Measurements from ENCODE around the gene STRN3.
"Not testable (repeated sequence)": the region's sequence is repeated elsewhere in the genome, so short reads cannot be mapped to it uniquely, and the experiment has no call there.

Gene STRN3

DNA sequence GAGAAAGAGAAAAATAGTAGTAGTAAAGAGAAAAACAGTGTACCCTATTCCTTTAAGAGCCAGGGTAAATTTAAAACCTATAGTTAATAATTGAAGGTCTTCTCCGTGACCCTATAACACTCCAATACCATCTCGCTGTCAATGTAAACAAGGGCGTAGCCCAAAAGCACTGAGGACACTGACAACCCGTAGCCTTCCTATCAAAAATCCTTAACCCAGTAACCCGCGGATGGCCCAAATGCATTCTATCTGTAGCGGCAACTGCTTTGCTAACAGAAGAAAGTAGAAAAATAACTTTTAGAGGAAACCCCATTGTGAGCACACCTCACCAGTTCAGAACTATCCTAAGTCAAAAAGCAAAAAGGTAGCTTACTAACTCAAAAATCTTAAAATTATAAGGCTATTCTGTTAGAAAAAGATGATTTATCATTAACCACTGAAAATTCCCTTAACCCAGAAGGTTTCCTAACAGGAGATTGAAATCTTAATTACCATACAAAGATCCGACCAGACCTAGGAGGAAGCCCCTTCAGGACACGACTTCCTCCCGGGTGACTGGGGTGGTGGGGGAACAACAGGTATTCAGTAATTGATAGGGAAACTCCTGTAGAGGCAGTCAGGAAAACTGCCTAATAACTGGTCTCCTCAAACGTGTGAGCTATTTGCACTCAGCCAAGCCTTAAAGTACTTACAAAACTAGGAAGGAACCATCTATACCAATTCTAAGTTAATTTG is 58.6 kb downstream of the STRN3 start:
- DNase-seq, result not testable (repeated sequence)

DNA sequence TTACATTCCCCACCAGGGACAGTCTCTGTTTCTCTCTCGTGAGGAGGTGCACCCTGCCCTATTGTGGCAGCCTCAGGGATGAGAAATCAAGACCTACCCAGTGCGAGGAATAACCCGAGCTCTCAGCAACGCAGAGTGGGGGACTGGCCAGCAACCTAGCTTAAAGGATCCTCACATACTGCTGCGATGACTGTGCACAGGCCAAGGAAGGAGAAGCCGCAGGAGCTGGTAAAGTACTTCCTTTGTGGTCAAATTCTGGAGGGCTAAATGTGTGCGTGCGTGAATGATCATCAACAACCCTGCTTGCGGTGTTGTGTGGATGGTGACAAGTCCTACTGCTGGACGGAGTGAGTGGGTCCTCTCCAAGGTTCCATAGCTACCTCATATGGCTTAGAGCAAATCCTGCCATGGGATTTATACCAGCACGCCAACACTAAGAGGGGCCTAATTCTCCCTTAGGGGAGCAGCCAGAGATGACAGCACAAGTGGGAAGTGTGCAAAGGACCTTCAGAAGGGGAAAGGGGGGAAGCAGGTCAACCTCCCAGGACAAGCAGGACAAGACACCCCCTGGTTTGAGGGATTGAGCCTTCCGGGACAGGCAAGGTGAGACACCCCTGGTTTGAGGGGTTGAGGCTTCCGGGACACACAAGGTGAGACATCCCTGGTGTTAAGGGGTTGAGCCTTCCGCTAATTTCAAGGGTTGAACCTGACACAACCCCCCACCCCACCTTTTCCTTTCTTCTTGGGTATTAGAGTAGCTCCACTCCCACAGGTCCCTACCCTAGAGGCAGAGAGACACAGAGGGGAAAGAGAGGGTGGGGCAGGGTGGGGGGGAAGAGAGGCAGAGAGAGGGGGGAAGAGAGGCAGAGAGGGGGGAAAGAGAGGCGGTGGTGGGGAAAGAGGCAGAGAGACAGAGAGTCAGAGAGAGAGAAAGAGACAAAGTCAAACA is 59.5 kb downstream of the STRN3 start:
- no peak for DNase-seq

DNA sequence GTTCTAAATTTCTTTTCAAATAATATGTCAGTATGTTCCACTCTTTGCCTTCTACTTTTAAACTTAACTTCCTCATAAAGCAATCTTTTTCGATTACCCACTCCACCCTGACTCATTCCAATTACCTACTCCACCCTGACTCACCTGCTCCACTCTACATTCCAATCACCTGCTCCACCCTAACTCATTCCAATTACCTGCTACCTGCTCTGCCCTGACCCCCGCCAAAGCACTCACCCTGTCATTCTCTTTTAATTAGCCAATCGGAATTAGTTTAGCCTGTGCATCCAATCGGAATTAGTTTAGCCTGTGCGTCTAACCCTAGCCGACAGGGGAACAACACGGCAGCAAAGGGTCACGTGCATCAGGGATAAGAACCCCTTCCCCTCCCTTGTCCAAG is 60.3 kb downstream of the STRN3 start:
- not testable (repeated sequence) for DNase-seq

DNA sequence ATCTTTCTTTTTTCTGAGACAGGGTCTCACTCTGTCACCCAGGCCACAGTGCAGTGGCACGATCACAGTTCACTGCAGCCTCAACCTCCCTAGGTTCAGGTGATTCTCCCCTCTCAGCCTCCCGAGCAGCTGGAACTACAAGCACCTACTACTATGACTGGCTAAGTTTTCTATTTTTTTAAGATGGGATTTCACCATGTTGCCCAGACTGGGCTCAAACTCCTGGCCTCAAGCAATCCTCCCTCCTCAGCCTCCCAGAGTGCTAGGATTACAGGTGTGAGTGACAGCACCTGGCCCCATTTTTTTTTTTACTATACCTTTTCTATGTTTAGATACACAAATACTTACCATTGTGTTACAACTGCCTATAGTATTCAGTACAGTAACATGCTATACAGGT is 63.6 kb downstream of the STRN3 start:
- not testable (repeated sequence) for DNase-seq

DNA sequence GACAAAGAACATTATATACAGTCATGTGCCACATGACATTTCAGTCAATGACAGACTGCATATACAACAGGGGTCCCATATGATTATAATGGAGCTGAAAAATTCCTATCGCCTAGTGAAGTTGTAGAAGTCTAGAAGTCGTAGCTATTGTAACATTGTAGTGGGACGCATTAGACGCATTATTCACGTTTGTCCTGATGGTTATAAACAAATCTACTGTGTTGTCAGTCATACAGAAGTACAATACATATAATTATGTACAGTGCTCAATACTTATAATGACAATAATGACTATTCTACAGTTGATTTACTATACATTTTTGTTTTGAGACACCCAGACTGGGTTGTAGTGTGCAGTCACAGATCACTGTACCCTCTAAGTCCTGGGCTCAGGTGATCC is 64.8 kb downstream of the STRN3 start:
- no peak for DNase-seq

DNA sequence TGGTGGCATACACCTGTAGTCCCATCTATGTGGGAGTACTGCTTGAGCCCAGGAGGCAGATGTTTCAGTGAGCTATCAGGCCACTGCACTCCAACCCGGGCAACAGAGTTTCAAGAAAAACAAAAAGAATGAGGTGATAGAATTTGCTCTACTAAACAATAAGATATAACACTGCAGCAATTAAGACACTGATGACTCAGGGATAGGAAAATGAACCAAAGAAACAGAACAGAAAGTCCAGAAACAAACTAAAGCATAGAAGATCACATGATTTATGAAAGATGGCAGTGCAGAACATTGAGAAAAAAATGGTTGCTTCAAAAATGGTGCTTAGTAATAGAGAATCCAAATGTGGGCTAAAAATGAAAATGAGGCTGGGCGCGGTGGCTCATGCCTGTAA is 66.0 kb downstream of the STRN3 start:
- no peak for DNase-seq

DNA sequence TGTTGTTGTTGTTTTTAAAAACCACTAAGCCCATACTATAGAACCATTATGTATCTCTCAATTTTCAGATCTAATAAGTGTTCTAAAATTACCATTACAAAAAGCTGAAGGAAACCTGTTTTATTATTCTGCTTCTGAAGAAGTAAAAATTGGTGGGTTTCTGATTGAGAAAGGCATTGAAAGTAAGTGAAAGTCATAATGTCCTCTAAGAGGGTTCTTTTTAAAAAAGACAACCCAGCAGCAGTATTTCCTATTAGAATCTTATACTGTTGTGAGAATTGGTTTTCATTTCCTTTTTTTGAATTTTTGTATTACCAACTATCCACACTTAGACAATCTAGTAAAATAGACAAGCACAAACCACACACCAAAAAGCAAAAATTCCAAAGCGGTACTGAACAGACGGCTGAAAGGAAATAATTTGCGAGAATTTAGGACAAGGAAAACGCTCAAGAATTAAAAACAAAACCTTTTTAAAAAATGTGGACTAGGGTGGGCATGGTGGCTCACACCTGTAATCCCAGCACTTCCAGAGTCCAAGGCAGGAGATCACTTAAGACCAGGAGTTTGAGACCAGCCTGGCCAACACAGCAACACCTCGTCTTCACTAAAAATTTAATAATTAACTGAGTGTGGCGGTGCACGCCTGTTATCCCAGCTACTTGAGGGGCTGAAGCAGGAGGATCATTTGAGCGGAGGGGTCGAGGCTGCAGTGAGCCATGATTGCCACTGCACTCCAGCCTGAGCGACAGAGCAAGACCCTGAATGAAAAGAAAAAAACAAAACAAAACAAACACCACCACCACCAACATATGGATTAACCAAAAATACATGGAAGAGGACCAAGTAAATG is 67.4 kb downstream of the STRN3 start:
- DNase-seq, result no peak

DNA sequence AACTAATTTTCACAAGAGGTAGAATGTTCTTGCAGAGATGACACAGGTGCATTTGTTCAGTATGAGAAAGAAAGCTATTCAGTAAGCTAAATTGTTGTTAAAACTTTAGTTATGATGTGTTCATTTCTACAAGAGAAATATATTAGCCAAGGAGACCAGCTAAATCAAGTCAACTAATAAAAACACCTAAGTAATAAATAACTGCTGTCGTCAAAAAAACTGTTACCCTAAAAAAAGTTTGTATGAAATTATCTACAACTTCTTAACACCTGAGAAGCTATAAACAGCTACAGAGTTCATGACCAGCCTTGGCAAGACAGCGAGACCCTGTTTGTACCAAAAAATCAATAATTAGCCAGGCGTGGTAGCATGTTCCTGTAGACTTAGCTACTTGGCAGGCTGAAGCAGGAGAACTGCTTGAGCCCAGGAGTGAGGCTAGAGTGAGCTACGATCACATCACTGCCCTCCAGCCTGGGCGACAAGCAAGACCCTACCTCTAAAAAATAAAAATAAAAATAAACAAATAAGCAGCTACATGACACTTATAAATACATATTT is 68.3 kb downstream of the STRN3 start:
- no peak for DNase-seq

DNA sequence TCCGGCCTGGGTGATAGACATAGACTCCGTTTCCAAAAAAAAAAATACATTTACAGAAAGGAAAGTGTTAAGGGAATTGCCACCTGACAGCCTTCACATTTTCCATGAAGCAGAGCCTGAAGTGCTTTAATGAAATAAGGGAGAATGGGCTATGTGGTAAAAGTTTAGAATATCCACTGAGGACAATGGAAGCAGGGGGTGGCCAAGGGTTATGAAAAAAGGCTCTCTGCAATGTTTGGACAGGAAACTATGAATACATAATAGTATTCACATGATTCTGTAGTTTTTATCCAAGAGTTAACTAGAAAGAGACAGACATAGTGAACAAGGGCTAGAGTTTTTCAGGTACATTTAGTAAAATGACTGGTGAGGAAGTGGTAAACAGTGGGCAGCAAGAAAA is 76.5 kb downstream of the STRN3 start:
- no peak for DNase-seq

DNA sequence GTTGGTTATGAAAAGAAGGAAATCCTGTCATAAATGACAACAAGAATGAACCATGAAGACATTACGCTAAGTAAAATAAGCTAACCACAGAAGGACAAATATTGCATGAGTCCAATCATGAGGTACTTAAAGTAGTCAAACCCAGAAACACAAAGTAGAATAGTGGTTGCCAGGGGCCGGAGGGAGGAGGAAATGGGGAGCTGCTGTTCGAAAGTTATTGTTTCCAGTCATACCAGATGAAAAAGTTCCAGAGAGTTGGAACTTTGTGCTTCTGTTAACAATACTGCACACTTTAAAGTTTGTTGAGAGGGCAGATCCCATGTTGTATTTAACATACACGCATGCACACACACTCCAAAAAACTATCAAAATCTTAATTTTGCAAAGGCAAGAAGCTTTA is 82.5 kb downstream of the STRN3 start:
- no peak for DNase-seq

DNA sequence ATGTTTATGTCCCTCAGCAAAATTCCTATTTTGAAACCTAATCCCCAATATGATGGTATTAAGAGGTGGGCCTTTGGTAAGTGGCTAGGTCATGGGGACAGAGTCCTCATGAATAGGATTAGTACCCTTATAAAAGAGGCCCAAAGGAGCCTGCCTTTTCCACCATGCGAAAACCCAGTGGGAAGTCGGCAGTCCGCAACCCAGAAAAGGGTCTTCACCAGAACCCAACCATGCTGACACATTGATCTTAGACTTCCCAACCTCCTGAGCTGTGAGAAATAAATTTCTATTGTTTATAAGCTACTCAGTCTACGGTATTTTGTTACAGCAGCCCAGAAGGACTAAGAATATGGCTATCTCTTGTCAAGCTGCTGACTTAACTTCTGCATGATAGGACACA is 85.3 kb downstream of the STRN3 start:
- no peak for DNase-seq

DNA sequence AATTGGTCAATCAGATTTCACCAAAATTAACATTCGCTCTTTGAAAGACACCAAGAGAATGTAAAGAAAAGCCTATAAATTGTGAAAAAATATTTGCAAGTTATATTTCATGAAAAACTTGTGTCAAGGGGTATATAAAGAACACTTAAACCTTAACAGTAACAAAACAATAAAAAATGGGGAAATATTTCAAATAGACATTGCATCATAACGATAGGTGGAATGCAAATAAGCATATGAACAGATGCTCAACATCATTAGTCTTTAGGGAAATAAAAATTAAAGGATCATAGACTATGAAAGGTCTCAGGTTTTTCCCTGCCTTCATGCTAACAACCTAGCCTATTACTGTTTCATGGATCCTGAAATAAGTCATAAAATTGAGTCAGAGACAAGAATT is 87.6 kb downstream of the STRN3 start:
- DNase-seq, result no peak

DNA sequence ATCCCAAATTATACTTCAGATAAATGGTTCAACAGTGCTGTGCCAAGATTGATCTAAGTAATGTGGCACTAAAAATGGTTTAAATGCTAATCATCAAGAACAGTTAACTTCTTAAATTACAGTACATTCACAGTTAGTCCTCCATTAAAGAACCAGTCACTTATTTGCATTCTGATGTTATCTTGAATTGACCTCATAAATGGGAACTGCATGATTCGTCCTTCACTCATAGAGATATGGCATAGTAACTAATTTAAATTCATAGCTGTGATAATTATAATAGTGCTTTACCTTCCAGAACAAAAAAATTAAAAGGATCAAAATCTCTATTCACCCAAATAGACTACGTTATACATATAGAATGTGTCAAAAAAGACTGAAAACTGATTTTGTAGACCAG is 90.7 kb downstream of the STRN3 start:
- no peak for DNase-seq

DNA sequence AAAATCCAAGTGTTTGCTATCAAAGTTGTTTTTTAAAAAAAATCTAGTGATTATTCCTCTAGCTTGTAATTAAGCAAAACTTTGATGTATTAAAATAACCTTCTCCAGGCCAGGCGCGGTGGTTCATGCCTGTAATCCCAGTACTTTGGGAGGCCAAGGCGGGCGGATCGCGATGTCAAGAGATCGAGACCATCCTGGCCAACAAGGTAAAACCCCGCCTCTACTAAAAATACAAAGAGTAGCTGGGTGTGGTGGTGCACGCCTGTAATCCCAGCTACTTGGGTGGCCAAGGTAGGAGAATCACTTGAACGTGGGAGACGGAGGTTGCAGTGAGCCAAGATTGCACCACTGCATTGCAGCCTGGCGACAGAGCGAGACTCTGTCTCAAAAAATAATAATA is 92.2 kb downstream of the STRN3 start:
- not testable (repeated sequence) for DNase-seq

DNA sequence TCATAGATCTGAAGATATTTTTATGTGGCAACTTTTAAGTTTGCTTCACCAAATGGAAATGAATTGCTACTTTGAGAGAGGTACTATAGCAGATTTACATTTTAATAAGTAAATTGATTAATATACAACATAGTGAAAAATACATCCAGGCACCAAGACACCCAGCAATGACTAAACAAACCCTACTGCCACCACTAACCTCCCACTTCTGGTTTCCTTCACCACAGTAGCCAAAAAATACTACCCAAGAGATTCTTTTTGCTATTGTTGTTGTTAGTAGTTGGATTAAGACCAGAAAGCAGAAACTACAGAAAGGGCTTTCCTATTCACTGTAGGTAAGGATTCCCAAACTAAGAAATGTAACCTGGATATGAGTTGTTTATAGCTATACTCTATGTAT is 97.7 kb downstream of the STRN3 start:
- no peak for DNase-seq

DNA sequence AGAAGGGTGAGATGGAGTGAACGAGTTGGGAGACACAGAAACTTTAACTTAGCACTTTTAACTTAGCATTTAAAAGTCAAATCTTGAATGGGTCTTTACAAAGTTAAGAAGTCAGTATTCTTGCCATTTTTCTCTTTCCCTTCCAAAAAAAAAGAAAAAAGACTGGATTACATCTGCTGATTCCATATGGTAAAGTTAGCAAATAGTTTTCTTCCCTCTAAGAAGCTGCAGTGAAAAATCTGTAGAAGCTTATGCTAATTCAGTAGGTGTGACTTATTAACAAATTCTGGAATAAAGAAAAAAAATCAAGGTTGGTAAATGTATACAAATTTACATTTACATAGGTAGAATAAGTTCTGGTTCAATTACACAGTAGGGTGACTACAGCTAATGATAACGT is 100.9 kb downstream of the STRN3 start:
- DNase-seq, result no peak

DNA sequence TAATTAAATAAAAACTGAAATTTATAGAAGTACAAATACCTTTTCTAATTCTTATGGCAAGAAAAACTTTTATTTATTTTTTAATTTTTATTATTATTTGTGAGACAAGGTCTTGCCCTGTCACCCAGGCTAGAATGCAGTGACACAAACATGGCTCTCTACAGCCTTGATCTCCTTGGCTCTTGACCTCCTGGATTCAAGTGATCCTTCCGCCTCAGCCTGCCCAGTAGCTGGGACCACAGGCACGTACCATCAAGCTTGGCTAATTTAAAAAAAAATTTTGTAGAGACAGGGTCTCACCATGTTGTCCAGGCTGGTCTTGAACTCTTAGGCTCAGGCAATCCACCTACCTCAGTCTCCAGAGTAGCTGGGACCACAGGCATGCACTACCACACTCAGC is 104.4 kb downstream of the STRN3 start:
- no peak for DNase-seq

DNA sequence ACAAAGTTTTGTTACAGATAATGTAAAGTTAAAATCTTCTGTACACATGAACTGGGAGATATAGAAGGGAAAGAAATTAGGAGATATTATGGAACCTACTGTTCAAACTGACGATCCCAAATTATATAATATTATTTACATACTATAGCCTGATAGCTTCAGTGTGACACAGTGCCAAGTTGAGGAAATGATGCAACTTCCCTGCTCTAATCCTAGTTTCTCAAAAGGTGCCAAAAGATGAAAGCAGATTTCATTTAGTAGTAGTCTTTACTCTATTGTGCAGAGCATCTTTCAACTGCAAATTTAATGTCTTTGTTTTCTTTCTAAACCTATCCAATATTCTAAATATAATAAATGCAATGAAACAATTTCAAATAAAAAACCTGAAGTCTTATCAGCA is 104.9 kb downstream of the STRN3 start:
- no peak for DNase-seq

DNA sequence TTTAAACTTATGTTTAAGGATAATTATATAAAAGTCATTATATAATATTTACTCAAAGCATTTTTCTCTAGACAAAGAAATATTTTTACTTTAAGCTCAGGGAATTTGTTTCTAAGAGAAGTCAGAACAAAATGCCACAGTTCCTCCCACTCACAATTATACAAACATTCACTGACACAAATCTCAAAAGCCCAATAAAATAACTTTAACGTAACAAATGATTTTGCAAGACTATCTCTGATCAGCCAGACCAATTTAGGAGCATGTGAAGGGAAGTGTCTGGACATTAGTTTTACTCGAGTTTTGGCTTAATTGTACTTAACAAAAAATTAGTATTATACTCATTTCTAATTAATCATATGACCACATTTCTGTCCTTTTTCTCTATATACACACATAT is 110.6 kb downstream of the STRN3 start:
- no peak for DNase-seq

DNA sequence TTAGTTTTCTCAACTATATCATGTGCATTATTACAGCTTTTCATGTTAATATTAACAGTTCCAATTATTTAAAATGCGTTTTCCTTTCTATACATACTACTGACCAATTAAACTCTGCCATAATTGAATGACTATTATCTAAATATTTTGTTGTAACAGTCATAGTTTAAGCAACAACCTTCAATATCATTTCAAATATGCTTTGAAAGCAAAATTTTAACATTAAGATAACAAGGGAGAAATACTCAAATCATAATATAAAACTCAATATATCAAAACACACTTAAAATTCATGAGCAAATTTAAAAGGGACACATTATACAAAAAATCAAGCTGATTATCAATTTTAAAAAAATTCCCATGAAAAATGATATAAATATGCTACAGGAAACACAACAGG is 111.4 kb downstream of the STRN3 start:
- DNase-seq, result no peak

DNA sequence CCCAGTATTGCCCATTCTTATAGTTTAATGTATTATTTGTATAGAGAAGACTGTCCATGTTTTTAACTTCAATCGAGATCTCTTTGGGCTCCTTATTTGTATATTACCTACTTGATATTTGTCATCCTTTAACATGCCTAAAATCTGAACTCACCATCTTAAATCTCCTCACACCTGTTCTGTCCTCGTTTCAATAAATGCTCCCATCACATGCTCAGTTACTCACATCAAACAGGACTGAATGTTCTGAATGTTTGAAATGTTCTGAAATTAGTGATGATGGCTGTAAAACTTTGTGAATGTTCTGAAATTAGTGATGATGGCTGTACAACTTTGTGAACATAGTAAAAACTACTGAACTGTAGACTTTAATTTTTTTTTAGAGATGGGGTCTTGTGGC is 117.4 kb downstream of the STRN3 start:
- DNase-seq, result no peak

DNA sequence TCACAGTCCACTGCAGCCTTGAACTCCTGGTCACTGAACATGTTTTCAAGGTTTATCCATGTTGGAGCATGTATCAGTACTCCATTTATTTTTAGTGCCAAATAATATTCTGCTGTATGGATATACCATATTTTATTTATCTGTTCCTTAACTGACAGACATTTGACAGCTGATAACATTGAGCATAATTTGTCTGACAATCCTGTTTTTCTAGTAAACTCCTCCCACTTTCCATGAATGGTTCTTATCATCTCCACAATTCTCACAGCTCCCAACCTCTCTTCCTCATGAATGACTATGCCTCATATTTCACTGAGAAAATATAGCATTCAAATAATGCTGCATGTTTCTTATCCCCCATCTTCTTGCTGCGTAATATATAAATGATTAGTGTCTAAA is 118.5 kb downstream of the STRN3 start:
- no peak for DNase-seq
